ENCODE measurements around the gene TBC1D14. TPM values are rescaled to one million over a fixed set of nuclear protein-coding genes. Genes with fewer than 3 reads are reported as not detected.

TBC1D14 gene
- total RNA-seq, 1 experiment from 2014 or later, result 50.2 TPM

- H3K56ac ChIP-seq (ENCODE audit: insufficient read length, low read depth, low read length), result no peak overlapping the region
- no peak overlapping the region for H2BK120ac ChIP-seq (ENCODE audit: low read depth, low read length, poor library complexity, severe bottlenecking)
- H4K8ac ChIP-seq (replicated peaks; ENCODE audit: insufficient read length, low read depth, low read length), result no peak overlapping the region
- no peaks in the 10 kb centered on the region for H4K20me1 ChIP-seq (ENCODE audit: control insufficient read depth, insufficient read depth, insufficient read length)
- no peak overlapping the region for H3K18ac ChIP-seq (ENCODE audit: insufficient read length, low read depth, low read length)
- H3K9me3 Mint-ChIP-seq, result no peaks in the 10 kb centered on the region
- peaks cover 3% of the 10 kb centered on the region; the same call in 1 of the 2 replicates for H3K4me1 ChIP-seq (ENCODE audit: insufficient read depth, low read length)
- no peak overlapping the region for H2BK20ac ChIP-seq (ENCODE audit: low read depth, low read length, poor library complexity, severe bottlenecking)
- H3K23ac ChIP-seq (ENCODE audit: insufficient read length, low read depth, low read length), result no peak overlapping the region
- H3K14ac ChIP-seq (ENCODE audit: insufficient read depth, low read length), result no peak overlapping the region
- no peaks in the 10 kb centered on the region for H3K9me3 ChIP-seq (ENCODE audit: control insufficient read depth, low read depth, low read length)
- peaks cover 4% of the 10 kb centered on the region for H3K79me1 ChIP-seq (ENCODE audit: insufficient read depth, low read depth, low read length, poor library complexity, severe bottlenecking)
- peaks cover 19% of the 10 kb centered on the region for H3K23me2 ChIP-seq (ENCODE audit: insufficient read length, low read depth, low read length, poor library complexity, severe bottlenecking)
- H4K5ac ChIP-seq (ENCODE audit: insufficient read length, low read depth, low read length), result no peak overlapping the region
- no peak for TF ChIP-seq CTCF (conservative IDR thresholded peaks at IDR 0.05)
- no peak overlapping the region for H2AK5ac ChIP-seq (ENCODE audit: insufficient read length, low read length)
- no peak overlapping the region for H2AFZ ChIP-seq (ENCODE audit: low read length)
- H3K9ac ChIP-seq (ENCODE audit: extremely low read depth, insufficient read length, low read length), result no peak overlapping the region
- no peak overlapping the region for H2BK5ac ChIP-seq (ENCODE audit: insufficient read length, low read length)
- H3K27me3 ChIP-seq (ENCODE audit: insufficient read depth, low read length), result peaks cover 12% of the 10 kb centered on the region; the same call in 1 of the 2 replicates
- peak overlapping the region; percentile 75 to 90 for H3K4me3 Mint-ChIP-seq
- H4K91ac ChIP-seq (ENCODE audit: insufficient read length, low read depth, low read length), result no peak overlapping the region
- H3K27ac Mint-ChIP-seq, result no peak overlapping the region; a peak in 1 of 7 replicates
- no peak for DNase-seq
- peaks cover 26 to 31% of the 10 kb centered on the region in 2 experiments for H3K4me1 Mint-ChIP-seq
- H3K4ac ChIP-seq (ENCODE audit: low read depth, low read length), result no peak overlapping the region
- H3T11ph ChIP-seq (ENCODE audit: low read length), result no peak overlapping the region
- no peak overlapping the region for H2BK15ac ChIP-seq (ENCODE audit: low read depth, low read length)
- no peak overlapping the region for H2BK12ac ChIP-seq (ENCODE audit: insufficient read length, low read depth, low read length)
- peaks cover 4% of the 10 kb centered on the region; the same call in 1 of the 2 replicates for H3K79me2 ChIP-seq (ENCODE audit: insufficient read depth, low read length)
- H3K27me3 Mint-ChIP-seq (ENCODE audit: low read depth), result peaks cover 33% of the 10 kb centered on the region
- H3K4me2 ChIP-seq (ENCODE audit: insufficient read depth, insufficient read length, low read length), result peak overlapping the region; percentile 86
- WGBS (ENCODE audit: extremely low coverage, insufficient read length, low lambda C conversion rate), result no CpG with 5 or more reads among the region's 42 CpGs
- H3K27ac ChIP-seq (ENCODE audit: insufficient read length, low read depth, low read length), result no peak overlapping the region
- no peaks in the 10 kb centered on the region; a peak in 1 of 7 replicates for H3K36me3 Mint-ChIP-seq (ENCODE audit: insufficient read depth in 1 of 3, low read depth in 3 of 3)
Observed at GRCh38 chr4:7041801-7042502, 132.3 kb downstream of the TBC1D14 start.
